H9 (cell line): ENCODE measurements around the gene CEP131. TPM values are rescaled to one million over a fixed set of nuclear protein-coding genes. Genes with fewer than 3 reads are reported as not detected.

Experiments
- DNase-seq: peaks from one replicate; pipeline ENCODE4 v3.0.0-alpha.2; 2017
- H2AFZ ChIP-seq: one replicate; pipeline ENCODE4 v1.6.1; 2013; ENCODE audit warnings: mild to moderate bottlenecking, low read length, control low read depth, moderate library complexity
- H2AK5ac ChIP-seq: 2 replicates; pipeline ENCODE4 v1.6.1; 2013; ENCODE audit warnings: low read length, control low read depth, mixed read lengths; ENCODE audit not compliant: insufficient read length
- H2BK120ac ChIP-seq: one replicate; pipeline ENCODE4 v1.6.1; 2013; ENCODE audit warnings: low read depth, mild to moderate bottlenecking, low read length, control low read depth, inconsistent platforms; ENCODE audit not compliant: poor library complexity, severe bottlenecking
- H2BK12ac ChIP-seq: 2 replicates; pipeline ENCODE4 v1.6.1; 2013; ENCODE audit warnings: low read length, control low read depth, mixed read lengths, low read depth; ENCODE audit not compliant: insufficient read length
- H2BK15ac ChIP-seq: 2 replicates; pipeline ENCODE4 v1.6.1; 2013; ENCODE audit warnings: low read depth, low read length, control low read depth
- H2BK20ac ChIP-seq: one replicate; pipeline ENCODE4 v1.6.1; 2013; ENCODE audit warnings: low read depth, mild to moderate bottlenecking, low read length, control low read depth, inconsistent platforms; ENCODE audit not compliant: poor library complexity, severe bottlenecking
- H2BK5ac ChIP-seq: 2 replicates; pipeline ENCODE4 v1.6.1; 2013; ENCODE audit warnings: low read length, control low read depth, mixed read lengths; ENCODE audit not compliant: insufficient read length
- H3K14ac ChIP-seq: 2 replicates; pipeline ENCODE4 v1.6.1; 2013; ENCODE audit warnings: low read length, control low read depth; ENCODE audit not compliant: insufficient read depth
- H3K18ac ChIP-seq: 2 replicates; pipeline ENCODE4 v1.6.1; 2013; ENCODE audit warnings: low read depth, mild to moderate bottlenecking, mixed read lengths, low read length, control low read depth; ENCODE audit not compliant: insufficient read length
- H3K23ac ChIP-seq: 2 replicates; pipeline ENCODE4 v1.6.1; 2013; ENCODE audit warnings: low read length, control low read depth, mixed read lengths, low read depth; ENCODE audit not compliant: insufficient read length
- H3K23me2 ChIP-seq: 2 replicates; pipeline ENCODE4 v1.6.1; 2013; ENCODE audit warnings: low read depth, mild to moderate bottlenecking, mixed read lengths, low read length, control low read depth; ENCODE audit not compliant: insufficient read length, poor library complexity, severe bottlenecking
- H3K27ac ChIP-seq: 2 replicates; pipeline ENCODE4 v1.5.1; 2013; ENCODE audit warnings: low read length, control low read depth, mixed read lengths, low read depth; ENCODE audit not compliant: insufficient read length
- H3K27me3 ChIP-seq: 2 replicates; pipeline ENCODE4 v1.6.1; 2013; ENCODE audit warnings: low read length, control low read depth, inconsistent platforms; ENCODE audit not compliant: insufficient read depth
- H3K4ac ChIP-seq: 2 replicates; pipeline ENCODE4 v1.6.1; 2013; ENCODE audit warnings: low read depth, mild to moderate bottlenecking, control low read depth, inconsistent platforms, low read length, moderate library complexity
- H3K4me1 ChIP-seq: 2 replicates; pipeline ENCODE4 v1.6.1; 2013; ENCODE audit warnings: low read length, control low read depth, inconsistent platforms; ENCODE audit not compliant: insufficient read depth
- H3K4me2 ChIP-seq: 2 replicates; pipeline ENCODE4 v1.6.1; 2013; ENCODE audit warnings: low read length, control low read depth, mixed read lengths; ENCODE audit not compliant: insufficient read length, insufficient read depth
- H3K56ac ChIP-seq: 2 replicates; pipeline ENCODE4 v1.6.1; 2013; ENCODE audit warnings: low read depth, mild to moderate bottlenecking, mixed read lengths, low read length, control low read depth; ENCODE audit not compliant: insufficient read length
- H3K79me1 ChIP-seq: 2 replicates; pipeline ENCODE4 v1.6.1; 2013; ENCODE audit warnings: low read depth, mild to moderate bottlenecking, moderate library complexity, low read length, control low read depth, inconsistent platforms; ENCODE audit not compliant: insufficient read depth, poor library complexity, severe bottlenecking
- H3K79me2 ChIP-seq: 2 replicates; pipeline ENCODE4 v1.6.1; 2013; ENCODE audit warnings: low read length, control low read depth, inconsistent platforms; ENCODE audit not compliant: insufficient read depth
- H3K9ac ChIP-seq: 2 replicates; pipeline ENCODE4 v1.6.1; 2013; ENCODE audit warnings: low read length, control low read depth, mixed read lengths; ENCODE audit not compliant: insufficient read length; ENCODE audit errors: extremely low read depth
- H3K9me3 ChIP-seq: one replicate; pipeline ENCODE4 v1.6.1; 2013; ENCODE audit warnings: low read depth, low read length, inconsistent platforms; ENCODE audit not compliant: control insufficient read depth
- H3T11ph ChIP-seq: one replicate; pipeline ENCODE4 v1.6.1; 2013; ENCODE audit warnings: mild to moderate bottlenecking, low read length, control low read depth, inconsistent platforms
- H4K20me1 ChIP-seq: one replicate; pipeline ENCODE4 v1.6.1; 2013; ENCODE audit not compliant: control insufficient read depth, insufficient read length, insufficient read depth
- H4K5ac ChIP-seq: 2 replicates; pipeline ENCODE4 v1.6.1; 2013; ENCODE audit warnings: low read depth, mild to moderate bottlenecking, mixed read lengths, low read length, control low read depth; ENCODE audit not compliant: insufficient read length
- H4K8ac ChIP-seq: replicated peaks from 2 replicates; pipeline ENCODE4 v1.6.1; 2013; ENCODE audit warnings: low read length, control low read depth, mixed read lengths, low read depth; ENCODE audit not compliant: insufficient read length
- H4K91ac ChIP-seq: 2 replicates; pipeline ENCODE4 v1.6.1; 2013; ENCODE audit warnings: low read depth, mild to moderate bottlenecking, moderate library complexity, mixed read lengths, low read length, control low read depth; ENCODE audit not compliant: insufficient read length
- H3K27ac Mint-ChIP-seq, 3 experiments: 2 replicates in 2 of 3; 3 replicates in 1 of 3; pipeline ENCODE4 v1.8.0; 2020 to 2021; ENCODE audit warnings: mixed read lengths in 3 of 3, mild to moderate bottlenecking in 1 of 3, moderate library complexity in 1 of 3
- H3K27me3 Mint-ChIP-seq: 2 replicates; pipeline ENCODE4 v1.8.0; 2021; ENCODE audit warnings: low read depth, mild to moderate bottlenecking, moderate library complexity, mixed read lengths
- H3K36me3 Mint-ChIP-seq, 3 experiments: 2 replicates in 2 of 3; 3 replicates in 1 of 3; pipeline ENCODE4 v1.8.0; 2020 to 2021; ENCODE audit warnings: low read depth in 3 of 3, mixed read lengths in 3 of 3; ENCODE audit not compliant: insufficient read depth in 1 of 3
- H3K4me1 Mint-ChIP-seq, 2 experiments: 2 replicates each; pipeline ENCODE4 v1.8.0; 2020; ENCODE audit warnings: mixed read lengths in 2 of 2
- H3K4me3 Mint-ChIP-seq, 2 experiments: 2 replicates in 1 of 2; 3 replicates in 1 of 2; pipeline ENCODE4 v1.8.0; 2020 to 2021; ENCODE audit warnings: mild to moderate bottlenecking in 2 of 2, mixed read lengths in 2 of 2, moderate library complexity in 1 of 2
- H3K9me3 Mint-ChIP-seq, 2 experiments: 2 replicates in 1 of 2; 3 replicates in 1 of 2; pipeline ENCODE4 v1.8.0; 2020; ENCODE audit warnings: mild to moderate bottlenecking in 2 of 2, mixed read lengths in 2 of 2, moderate library complexity in 1 of 2
- CTCF ChIP-seq: fragments of 200-600 bp; sonication (generic); conservative IDR thresholded peaks from 3 replicates; pipeline ENCODE4 v1.8.0; 2021; ENCODE audit warnings: antibody characterized with exemption, mild to moderate bottlenecking
- WGBS: extraction: QIAGEN DNeasy Blood & Tissue Kit; methylation state at CpG from one replicate; pipeline ENCODE4 v1.1.7; 2013; ENCODE audit warnings: missing lambda C conversion rate, low lambda C conversion rate, mixed read lengths; ENCODE audit not compliant: insufficient read length; ENCODE audit errors: extremely low coverage; 5-methylcytosine and 5-hydroxymethylcytosine counted together
- total RNA-seq: library from RNA; stranded (reverse); gene quantifications from 2 replicates; pipeline ENCODE4 v1.2.1, GENCODE V29; 2021

The CEP131 gene
- total RNA-seq, 1 experiment from 2014 or later, result 16.3 TPM

DNA sequence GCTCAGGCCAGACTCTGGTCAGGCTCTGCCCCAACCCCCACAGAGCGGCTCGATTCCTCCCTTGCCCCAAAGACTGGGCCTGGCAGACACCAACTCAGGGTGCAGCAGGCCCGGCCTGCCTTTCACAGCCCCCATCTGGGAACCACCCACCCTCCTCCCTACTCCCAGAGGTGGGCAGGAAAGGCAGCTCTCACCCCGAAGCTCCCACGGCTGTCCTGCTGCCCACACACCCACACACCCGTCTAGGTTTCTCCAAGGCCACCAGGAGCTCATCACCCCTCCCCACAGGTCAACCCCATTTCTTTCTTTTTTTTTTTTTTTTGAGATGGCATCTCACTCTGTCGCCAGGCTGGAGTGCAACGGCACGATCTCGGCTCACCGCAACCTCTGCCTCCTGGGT is 3.8 kb downstream of the CEP131 start:
- Histone ChIP-seq H3K79me2 (no peaks in the 10 kb centered on the region), H3K27ac (no peak overlapping the region), H2AFZ (no peak overlapping the region), H3K4ac (no peak overlapping the region), H3K14ac (no peak overlapping the region), H3T11ph (no peak overlapping the region), H2AK5ac (no peak overlapping the region), H2BK5ac (no peak overlapping the region), H3K9me3 (no peaks in the 10 kb centered on the region), H3K4me2 (no peak overlapping the region), H2BK20ac (no peak overlapping the region), H2BK120ac (no peak overlapping the region), H3K4me1 (no peaks in the 10 kb centered on the region; the same call in 1 of the 2 replicates), H2BK12ac (no peak overlapping the region), H3K23ac (no peak overlapping the region), H4K5ac (no peak overlapping the region), H3K9ac (no peak overlapping the region), H4K8ac (no peak overlapping the region), H2BK15ac (no peak overlapping the region), H3K18ac (no peak overlapping the region), H3K79me1 (peaks cover 6% of the 10 kb centered on the region), H4K20me1 (no peaks in the 10 kb centered on the region), H3K27me3 (no peaks in the 10 kb centered on the region), H3K56ac (no peak overlapping the region), H3K23me2 (peaks cover 14% of the 10 kb centered on the region), H4K91ac (no peak overlapping the region)
- no peaks in the 10 kb centered on the region for H3K9me3 Mint-ChIP-seq
- peaks cover 4 to 22% (median 18%) of the 10 kb centered on the region in 3 experiments for H3K36me3 Mint-ChIP-seq
- H3K4me1 Mint-ChIP-seq, result peaks cover 15% of the 10 kb centered on the region in 2 experiments
- no peak for TF ChIP-seq CTCF
- H3K27ac Mint-ChIP-seq, result peak overlapping the region in 1 of 3 experiments; percentile 67; a peak in 1 of 7 replicates
- H3K4me3 Mint-ChIP-seq, result no peak overlapping the region
- H3K27me3 Mint-ChIP-seq, result peaks cover 7% of the 10 kb centered on the region
- WGBS, result no CpG with 5 or more reads among the region's 11 CpGs
- no peak for DNase-seq
